GM19468 (cell line): ENCODE results near the gene SLC50A1.

ENCODE experiments used
- ATAC-seq: cut with Tn5 transposase; IDR thresholded peaks from one replicate; pipeline ENCODE4 v1.9.1; 2021; ENCODE audit warnings: mild to moderate bottlenecking, moderate library complexity, moderate number of reproducible peaks; ENCODE audit not compliant: unreplicated experiment; ENCODE audit errors: extremely low read depth

The SLC50A1 gene

DNA sequence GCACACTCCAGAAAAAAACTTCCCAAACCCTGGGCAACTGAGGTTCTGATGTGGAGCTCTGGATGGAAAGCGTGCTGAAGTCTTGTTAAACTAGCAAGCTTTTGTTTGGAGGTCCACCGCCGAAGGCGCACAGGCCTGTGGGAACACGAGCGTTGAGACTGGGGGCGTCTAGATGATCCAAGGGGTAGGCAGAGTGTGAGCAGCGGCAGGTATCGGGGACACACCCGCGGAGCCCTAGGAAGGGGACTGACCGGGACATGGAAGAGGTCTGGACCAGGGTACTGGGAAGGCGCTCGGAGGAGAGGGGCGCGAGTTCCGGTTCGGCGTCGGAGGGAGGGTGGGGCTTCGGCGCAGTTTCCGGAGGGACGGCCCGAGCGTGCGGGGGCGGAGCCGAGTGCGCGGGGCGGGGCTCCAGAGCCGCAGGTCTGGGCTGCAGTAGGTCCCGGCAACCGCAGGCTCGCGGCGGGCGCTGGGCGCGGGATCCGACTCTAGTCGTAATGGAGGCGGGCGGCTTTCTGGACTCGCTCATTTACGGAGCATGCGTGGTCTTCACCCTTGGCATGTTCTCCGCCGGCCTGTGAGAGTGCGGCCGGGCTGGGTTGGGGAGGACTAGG is at the start of gene SLC50A1:
TSS of gene SLC50A1 (plus strand) at position 438 of the 614 bp plus-strand sequence. CDS start at position 498, 60 bp downstream.
- ATAC-seq = peak; percentile 38

DNA sequence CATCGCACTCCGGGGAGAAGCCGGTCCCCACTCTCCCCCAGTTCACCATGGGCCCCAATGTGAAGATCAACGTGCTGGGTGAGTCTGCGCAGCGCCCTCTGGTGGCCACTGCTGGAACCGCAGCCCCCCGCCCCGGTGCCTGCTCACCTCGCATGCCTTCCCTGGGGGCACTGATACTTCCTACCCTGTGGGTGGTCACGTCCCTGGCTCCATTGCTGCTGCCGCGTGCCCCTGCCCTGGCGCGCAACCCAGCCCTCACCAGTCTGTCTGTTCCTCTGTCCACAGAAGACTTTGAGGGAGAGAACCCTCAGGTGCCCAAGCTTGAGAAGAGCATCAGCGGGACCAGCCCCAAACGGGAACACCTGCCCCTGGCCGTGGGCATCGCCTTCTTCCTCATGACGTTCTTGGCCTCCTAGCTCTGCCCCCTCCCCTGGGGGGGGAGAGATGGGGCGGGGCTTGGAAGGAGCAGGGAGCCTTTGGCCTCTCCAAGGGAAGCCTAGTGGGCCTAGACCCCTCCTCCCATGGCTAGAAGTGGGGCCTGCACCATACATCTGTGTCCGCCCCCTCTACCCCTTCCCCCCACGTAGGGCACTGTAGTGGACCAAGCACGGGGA is 49.4 kb upstream of the SLC50A1 start:
- ATAC-seq = no peak

DNA sequence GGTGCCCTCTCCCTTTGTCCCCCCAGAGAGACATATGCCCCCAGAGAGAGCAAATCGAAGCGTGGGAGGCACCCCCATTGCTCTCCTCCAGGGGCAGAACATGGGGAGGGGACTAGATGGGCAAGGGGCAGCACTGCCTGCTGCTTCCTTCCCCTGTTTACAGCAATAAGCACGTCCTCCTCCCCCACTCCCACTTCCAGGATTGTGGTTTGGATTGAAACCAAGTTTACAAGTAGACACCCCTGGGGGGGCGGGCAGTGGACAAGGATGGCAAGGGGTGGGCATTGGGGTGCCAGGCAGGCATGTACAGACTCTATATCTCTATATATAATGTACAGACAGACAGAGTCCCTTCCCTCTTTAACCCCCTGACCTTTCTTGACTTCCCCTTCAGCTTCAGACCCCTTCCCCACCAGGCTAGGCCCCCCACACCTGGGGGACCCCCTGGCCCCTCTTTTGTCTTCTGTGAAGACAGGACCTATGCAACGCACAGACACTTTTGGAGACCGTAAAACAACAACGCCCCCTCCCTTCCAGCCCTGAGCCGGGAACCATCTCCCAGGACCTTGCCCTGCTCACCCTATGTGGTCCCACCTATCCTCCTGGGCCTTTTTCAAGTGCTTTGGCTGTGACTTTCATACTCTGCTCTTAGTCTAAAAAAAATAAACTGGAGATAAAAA is 48.7 kb upstream of the SLC50A1 start:
- no peak for ATAC-seq

DNA sequence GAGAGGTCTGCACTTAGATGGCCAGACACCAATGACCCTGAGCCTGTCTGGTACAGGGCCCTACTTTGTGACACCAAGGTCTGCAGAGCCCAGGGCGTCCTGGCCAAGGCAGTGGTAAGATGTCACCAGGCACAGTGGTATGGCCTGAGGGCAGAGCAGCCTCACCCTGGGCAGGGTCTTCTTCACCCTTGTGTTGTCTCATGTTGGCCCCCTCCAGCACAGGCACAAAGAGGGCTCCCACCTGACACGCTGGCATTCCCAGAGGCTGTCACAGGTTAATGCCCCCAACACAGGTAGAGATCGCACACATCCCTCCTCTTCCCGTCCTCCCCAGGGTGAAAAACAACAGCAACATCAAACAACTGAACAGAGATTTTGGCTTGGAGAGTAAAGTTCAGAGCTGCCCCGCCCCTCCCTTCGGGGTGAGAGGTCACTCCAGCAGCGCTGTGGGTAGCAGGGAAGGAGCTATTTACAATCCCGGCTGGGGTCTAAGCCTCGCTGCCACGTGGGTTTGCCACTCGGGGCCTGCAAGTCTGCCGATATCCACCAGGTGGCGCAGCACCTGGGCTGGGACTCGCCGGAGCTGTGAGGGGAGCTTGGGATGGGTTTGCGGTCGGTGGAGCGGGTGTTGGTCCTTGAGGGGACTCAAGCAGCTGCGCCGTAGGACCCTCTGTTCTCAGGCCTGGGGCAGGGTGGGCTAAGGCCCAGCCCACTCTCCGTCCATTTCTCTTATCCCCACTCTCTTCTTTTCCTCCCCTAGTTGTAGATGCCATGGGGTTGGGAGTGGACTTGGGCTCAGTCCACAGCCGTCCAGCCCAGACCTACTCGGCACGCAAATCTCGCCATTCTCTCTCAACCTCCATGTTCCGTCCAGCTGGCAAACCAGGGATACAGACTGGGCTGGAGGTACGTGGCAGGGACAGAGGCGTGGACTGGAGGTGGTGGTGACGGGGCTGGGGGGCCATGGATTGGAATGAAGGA is 44.3 kb upstream of the SLC50A1 start:
- ATAC-seq = no peak

GRCh38 chr1:155092131-155092530 is 43.5 kb upstream of the SLC50A1 start:
- no peak for ATAC-seq

- ATAC-seq = no peak
Measured at GRCh38 chr1:155092641-155093040, 43.0 kb upstream of the SLC50A1 start.

GRCh38 chr1:155093911-155094621 is 41.6 kb upstream of the SLC50A1 start:
- no peak for ATAC-seq

- no peak for ATAC-seq
Measured at GRCh38 chr1:155094622-155094948, 41.1 kb upstream of the SLC50A1 start.

- ATAC-seq = no peak
Measured at GRCh38 chr1:155099331-155099730, 36.3 kb upstream of the SLC50A1 start.

DNA sequence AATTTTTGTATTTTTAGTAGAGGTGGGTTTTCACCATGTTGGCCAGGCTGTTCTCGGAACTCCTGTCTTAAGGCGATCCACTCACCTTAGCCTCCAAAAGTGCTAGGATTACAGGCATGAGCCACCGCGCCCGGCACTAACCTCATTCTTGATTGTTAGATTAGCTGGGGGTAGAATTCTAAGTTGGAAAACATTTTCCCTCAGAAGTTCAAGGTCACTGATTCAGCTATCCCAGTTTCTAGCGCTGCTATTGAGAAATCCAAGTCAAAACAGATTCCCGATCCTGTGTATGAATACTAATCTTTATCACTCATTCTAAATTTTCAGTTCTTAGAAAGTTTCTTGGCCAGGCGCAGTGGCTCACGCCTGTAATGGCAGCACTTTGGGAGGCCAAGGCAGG is 32.3 kb upstream of the SLC50A1 start:
- ATAC-seq = no peak

DNA sequence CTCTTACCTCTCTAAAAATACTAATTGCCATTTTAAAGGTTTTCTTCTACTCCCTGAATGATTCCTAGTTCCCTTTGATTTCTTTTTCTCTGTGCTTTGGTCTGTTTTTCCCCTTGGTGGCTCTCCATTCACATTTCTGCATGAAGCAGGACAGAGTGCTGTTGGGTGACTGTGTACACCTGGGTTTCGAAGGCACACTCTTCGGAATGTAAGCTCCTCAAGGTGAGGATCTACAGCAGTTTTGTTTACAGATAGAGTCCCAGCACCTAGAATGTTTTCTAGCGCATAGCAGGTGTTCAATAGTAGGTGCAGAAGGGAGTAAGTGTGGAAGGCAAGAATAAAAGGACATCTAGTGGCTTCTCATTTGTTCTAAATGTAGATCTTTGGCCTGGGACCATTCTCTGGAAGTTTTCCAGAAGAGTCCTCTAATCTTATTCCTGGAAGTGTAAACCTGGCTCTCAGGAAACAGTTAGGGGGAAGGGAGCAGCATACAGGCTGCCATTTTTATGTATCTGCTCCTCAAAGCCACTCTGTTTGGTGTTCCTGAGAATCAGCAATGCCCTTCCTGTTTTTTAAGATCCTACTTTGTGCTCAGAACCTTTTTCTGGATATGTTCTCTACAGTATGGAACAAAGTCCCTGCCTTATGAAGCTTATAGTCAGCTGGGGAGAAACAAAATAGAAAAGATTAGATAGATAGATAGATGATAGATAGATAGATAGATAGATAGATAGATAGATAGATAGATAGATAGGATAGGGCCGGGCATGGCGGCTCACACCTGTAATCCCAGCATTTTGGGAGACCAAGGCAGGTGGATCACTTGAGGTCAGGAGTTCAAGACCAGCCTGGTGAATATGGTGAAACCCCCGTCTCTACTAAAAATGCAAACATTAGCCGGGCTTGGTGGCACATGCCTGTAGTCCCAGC is 30.8 kb upstream of the SLC50A1 start:
- no peak for ATAC-seq

- ATAC-seq = no peak
Measured at GRCh38 chr1:155105604-155106011, 30.0 kb upstream of the SLC50A1 start.

DNA sequence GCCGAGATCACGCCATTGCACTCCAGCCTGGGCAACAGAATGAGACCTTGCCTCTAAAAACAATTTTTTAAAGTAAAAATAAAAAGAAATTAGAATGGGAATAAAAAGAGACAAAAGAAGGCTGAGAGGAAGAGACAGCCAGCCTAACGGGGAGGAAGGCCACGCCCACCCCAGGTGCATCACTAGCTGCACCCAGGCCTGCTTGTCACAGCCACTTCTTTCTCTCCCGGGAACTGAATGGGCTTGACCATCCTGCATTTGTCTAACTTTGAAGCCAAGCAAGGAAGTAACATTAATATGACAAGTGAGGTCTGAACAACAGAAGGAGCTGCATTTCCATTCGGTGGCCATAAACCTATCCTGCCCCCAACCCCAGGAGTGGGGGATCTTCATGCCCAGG is 28.8 kb upstream of the SLC50A1 start:
- ATAC-seq = no peak

DNA sequence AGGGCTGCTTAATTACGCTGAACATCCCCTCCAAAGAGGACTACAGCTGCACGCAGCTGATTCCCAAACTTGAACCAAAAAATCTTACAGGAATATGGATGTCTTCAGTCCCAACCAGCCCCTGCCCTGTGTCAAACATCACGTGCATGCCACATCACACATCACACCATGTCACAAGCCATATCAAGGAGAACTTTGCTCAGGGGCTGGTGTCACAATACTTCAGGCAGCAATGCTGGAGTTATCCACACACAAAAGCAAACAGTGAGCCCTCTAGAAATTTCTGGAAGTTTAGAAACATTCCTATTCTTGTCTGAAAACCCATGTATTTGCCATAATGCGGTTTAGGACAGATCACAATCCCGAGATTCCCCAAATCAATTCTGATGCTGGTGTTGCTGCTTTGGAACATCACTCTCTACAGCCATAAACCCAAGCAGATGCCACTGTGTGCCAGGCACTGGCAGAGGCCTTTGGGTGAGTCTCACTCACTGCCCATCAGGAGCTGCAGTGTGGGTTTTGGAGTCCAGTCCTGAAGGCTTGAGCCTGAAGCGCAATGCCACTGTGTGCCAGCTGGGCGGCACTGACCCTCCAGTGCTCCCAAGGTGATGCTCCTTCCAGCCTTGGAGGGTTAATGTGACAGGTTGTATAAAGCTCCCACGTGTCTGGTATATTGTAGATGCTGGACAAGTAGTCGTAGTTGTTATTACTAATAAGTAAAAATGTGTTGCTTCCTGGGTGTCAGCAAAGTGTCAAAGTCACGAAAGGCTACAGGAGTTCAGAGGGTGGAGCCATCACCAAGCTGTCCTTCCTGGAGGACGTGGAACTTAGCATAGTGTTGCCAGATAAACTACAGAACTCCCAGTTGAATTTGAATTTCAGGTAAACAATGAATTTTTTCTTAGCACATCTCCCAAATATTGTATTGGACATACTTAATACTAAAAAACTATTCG is 28.1 kb upstream of the SLC50A1 start:
- ATAC-seq = no peak

DNA sequence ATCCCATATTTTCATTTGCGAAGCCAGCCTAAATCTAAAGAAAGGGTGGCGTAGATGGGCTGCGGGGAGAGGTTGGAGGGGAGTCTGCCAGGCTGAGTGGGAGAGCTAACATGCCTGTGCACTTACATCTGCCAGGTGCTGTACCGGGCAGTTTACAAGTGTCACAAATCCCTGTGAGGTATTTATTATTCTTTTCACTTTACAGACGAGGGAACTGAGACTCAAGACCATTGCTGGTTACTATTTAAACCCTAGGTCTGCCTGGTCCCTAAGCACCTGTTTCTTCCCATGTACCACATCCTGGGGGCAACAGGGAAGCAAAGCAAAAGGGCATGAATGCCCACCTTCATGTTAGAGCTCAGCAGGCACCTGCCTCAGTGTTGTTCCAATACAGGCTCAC is 27.4 kb upstream of the SLC50A1 start:
- ATAC-seq = no peak

- ATAC-seq = no peak
Measured at GRCh38 chr1:155110381-155110780, 25.3 kb upstream of the SLC50A1 start.

DNA sequence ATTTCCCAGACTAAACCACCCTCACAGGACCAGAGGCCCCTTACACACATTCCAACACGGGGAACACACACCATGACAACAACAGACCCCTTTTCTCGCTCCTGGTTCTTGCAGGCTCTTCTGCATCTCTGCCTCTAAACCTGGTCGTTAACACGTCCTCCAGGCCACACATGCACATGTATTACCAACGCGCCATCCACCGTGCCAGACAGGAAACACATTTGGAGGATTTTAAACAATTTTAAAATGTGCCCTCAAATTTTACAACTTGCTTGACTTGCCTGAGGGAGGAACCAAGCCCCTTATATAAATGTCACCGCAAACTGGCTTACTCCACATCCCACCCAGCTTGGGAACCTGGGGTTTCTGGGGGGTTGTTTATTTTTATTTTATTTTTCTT is 24.8 kb upstream of the SLC50A1 start:
- no peak for ATAC-seq

DNA sequence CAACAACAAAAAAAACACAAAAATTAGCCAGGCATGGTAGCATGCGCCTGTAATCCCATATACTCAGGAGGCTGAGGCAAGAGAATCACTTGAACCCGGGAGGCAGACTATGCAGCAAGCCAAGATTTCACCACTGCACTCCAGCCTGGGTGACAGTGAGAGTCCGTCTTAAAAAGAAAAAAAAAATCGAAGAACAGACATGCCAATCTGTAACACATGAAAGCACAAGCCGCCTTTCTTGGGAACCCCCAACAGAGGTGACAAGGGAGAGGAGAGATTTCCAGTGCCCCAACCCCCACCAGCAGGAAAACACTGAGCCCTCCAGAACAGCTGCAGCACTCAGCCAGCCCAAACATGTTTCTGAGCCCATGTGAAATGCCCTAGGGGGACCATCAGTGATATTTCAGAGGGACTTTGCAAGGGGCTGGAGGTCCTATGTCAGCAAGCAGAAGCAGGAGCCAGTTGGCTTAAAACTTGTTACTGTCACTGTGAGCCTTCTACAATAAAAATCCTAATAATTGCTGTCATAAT is 22.1 kb upstream of the SLC50A1 start:
- no peak for ATAC-seq
